Cardiac muscle cell (in vitro differentiated cells and primary cell): ENCODE measurements around the gene PFKFB2. TPM values are rescaled to one million over a fixed set of nuclear protein-coding genes. Genes with fewer than 3 reads are reported as not detected.

Experiments
- DNase-seq, 2 donors: peaks; one replicate each; pipeline versions ENCODE4 v3.0.0 to v3.0.0-alpha.2; 2010 to 2017; ENCODE audit warnings: low read depth in 1 of 2, low spot score in 1 of 2
- H3K27ac ChIP-seq: fragments of 200-600 bp; sonication (generic); 2 replicates; pipeline ENCODE4 v1.5.1; 2016
- H3K27me3 ChIP-seq: fragments of 200-600 bp; sonication (generic); 2 replicates; pipeline ENCODE4 v1.6.0; 2016; ENCODE audit warnings: control low read depth
- H3K36me3 ChIP-seq: fragments of 200-600 bp; sonication (generic); 2 replicates; pipeline ENCODE4 v1.5.1; 2016; ENCODE audit warnings: control low read depth
- H3K4me1 ChIP-seq: fragments of 200-600 bp; sonication (generic); 2 replicates; pipeline ENCODE4 v1.8.1; 2017; ENCODE audit warnings: low read depth, mild to moderate bottlenecking, mixed run types
- H3K4me3 ChIP-seq: fragments of 200-600 bp; sonication (generic); 2 replicates; pipeline ENCODE4 v1.5.1; 2016; ENCODE audit warnings: mild to moderate bottlenecking
- H3K9me3 ChIP-seq: fragments of 200-600 bp; sonication (generic); 2 replicates; pipeline ENCODE4 v1.5.1; 2017; ENCODE audit warnings: low read depth, mild to moderate bottlenecking, control low read depth
- polyA plus RNA-seq: library from polyadenylated mRNA; unstranded; fragments of >200 nt; fragmentation: Nextera tagmentation; extraction: Ambion mirVana; gene quantifications from 2 replicates; pipeline ENCODE4 v1.2.1, GENCODE V29; 2016
- total RNA-seq: library from RNA; depleted of rRNA; stranded (reverse); fragments of >200 nt; gene quantifications from 2 replicates; pipeline ENCODE4 v1.2.3, GENCODE V29; 2016
- TF ChIP-seq, protein P1 (sequence below): IDR thresholded peaks from 2 replicates; pipeline ENCODE4 v1.5.1; 2012; ENCODE audit warnings: low read depth, mild to moderate bottlenecking, low read length

Gene PFKFB2
- total and polyA plus RNA-seq, 2 experiments from 2014 or later: 3.6 to 6.0 TPM

DNA sequence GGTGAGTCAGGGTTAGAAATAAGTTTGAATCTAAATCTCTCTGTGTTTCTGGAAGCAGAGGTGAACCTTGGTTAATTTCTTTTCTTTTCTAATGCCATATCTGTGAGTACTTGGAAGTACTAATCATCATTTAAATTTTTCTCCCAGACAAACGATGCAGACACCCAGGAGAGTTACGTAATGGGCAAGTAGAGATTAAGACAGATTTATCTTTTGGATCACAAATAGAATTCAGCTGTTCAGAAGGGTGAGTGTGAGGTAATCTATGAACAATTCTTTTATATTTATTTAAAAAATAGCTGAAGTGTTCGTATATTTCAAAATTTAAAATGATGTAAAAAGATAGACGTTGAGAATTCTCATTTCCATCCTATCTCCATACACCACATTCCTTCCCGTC lies 62.2 kb downstream of the PFKFB2 start:
- DNase-seq: peak in 1 of 2 donors; percentile 30
- TF ChIP-seq, protein P1, sequence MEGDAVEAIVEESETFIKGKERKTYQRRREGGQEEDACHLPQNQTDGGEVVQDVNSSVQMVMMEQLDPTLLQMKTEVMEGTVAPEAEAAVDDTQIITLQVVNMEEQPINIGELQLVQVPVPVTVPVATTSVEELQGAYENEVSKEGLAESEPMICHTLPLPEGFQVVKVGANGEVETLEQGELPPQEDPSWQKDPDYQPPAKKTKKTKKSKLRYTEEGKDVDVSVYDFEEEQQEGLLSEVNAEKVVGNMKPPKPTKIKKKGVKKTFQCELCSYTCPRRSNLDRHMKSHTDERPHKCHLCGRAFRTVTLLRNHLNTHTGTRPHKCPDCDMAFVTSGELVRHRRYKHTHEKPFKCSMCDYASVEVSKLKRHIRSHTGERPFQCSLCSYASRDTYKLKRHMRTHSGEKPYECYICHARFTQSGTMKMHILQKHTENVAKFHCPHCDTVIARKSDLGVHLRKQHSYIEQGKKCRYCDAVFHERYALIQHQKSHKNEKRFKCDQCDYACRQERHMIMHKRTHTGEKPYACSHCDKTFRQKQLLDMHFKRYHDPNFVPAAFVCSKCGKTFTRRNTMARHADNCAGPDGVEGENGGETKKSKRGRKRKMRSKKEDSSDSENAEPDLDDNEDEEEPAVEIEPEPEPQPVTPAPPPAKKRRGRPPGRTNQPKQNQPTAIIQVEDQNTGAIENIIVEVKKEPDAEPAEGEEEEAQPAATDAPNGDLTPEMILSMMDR: no peak
- Histone ChIP-seq H3K4me3 (no peak overlapping the region), H3K27me3 (no peaks in the 10 kb centered on the region), H3K36me3 (no peaks in the 10 kb centered on the region), H3K4me1 (no peaks in the 10 kb centered on the region), H3K9me3 (no peaks in the 10 kb centered on the region), H3K27ac (no peak overlapping the region)

DNA sequence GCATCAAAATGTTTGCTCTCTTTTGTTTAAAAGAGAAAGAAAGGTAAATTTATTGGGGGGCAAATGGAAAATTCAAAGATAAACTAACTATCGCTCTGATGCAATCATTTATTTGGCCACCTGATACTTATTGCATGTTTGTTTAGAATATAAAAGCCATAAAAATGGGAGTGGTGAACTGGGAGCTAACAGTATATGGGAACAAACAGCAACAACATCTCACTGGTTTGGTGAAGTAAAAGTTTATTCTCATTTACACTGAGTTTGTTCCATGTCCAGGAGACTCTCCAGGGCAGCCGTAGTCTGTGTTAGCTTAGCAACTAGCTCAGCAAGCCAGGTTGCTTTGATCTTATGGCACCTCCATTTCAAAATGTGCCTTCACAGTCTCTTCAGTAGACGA lies 71.3 kb downstream of the PFKFB2 start:
- Histone ChIP-seq H3K9me3 (no peaks in the 10 kb centered on the region), H3K27me3 (no peaks in the 10 kb centered on the region), H3K27ac (no peak overlapping the region), H3K4me3 (no peak overlapping the region), H3K4me1 (no peaks in the 10 kb centered on the region), H3K36me3 (no peaks in the 10 kb centered on the region)
- TF ChIP-seq, protein P1: no peak
- no peak for DNase-seq

DNA sequence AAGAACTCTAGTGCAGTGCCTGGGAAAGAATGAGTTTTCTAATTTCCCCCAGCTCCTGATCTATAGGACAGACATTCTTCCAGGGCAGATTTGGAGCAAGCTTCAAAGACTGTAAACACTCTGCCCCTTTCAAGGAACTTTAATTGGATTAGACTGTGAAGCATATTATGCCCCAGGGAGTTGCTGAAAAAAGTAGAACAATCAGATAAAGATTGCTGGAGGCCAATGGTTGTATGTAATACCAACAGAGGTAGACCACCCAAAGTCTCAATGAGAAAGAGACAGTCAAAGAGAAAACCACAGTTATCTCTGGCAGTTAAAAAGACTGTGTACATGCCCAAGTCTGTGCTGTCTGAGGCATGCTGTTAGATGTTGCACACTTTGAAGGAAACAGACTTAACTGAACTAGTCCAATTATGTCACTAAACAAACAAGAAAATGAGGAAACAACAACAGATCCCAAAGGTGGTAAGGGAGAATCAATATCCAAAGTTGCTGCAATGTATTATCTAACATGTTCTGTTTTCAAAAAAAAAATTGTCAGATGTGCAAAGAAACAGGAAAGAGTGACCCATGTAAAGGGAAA lies 75.4 kb downstream of the PFKFB2 start:
- H3K27ac ChIP-seq: no peak overlapping the region
- no peaks in the 10 kb centered on the region for H3K4me1 ChIP-seq
- no peaks in the 10 kb centered on the region for H3K27me3 ChIP-seq
- no peak overlapping the region for H3K4me3 ChIP-seq
- TF ChIP-seq, protein P1: no peak
- no peak for DNase-seq
- H3K36me3 ChIP-seq: no peaks in the 10 kb centered on the region
- H3K9me3 ChIP-seq: no peaks in the 10 kb centered on the region

DNA sequence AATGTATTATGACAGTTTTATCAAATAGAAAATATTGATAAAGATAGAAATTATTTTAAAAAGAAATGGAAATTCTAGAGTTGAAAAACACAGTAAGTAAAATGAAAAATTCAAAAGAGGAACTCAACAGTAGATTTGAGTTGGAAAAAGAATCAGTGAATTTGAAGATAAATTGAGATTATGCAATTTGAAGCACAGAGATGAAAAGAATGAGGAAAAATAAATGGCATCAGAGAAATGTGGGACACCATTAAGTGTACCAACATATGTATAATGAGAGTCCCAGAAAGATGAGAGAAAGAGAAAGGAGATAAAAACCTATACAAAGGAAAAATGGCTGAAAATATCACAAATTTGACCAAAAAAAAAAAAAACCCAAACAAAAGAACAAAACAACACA lies 76.0 kb downstream of the PFKFB2 start:
- Histone ChIP-seq H3K27me3 (no peaks in the 10 kb centered on the region), H3K9me3 (no peaks in the 10 kb centered on the region), H3K4me1 (no peaks in the 10 kb centered on the region), H3K36me3 (no peaks in the 10 kb centered on the region), H3K4me3 (no peak overlapping the region), H3K27ac (no peak overlapping the region)
- DNase-seq: no peak
- TF ChIP-seq, protein P1: no peak

Other genes with a start within 250 kb of the PFKFB2 start
- gene IL20, start 187.7 kb upstream of the PFKFB2 start, total RNA-seq: not detected in 2 replicates
- not detected in 2 replicates for gene IL20, start 187.7 kb upstream of the PFKFB2 start, polyA plus RNA-seq
- gene IL24, start 155.8 kb upstream of the PFKFB2 start, total RNA-seq: not detected in 2 replicates
- gene IL24, start 155.8 kb upstream of the PFKFB2 start, polyA plus RNA-seq: not detected in 2 replicates
- not detected in 2 replicates for gene FCMR, start 131.3 kb upstream of the PFKFB2 start, total RNA-seq
- not detected in 2 replicates for gene FCMR, start 131.3 kb upstream of the PFKFB2 start, polyA plus RNA-seq
- gene PIGR, start 106.8 kb upstream of the PFKFB2 start, total RNA-seq: not detected in 2 replicates
- not detected in 2 replicates for gene PIGR, start 106.8 kb upstream of the PFKFB2 start, polyA plus RNA-seq
- not detected in 2 replicates for gene FCAMR, start 82.8 kb upstream of the PFKFB2 start, total RNA-seq
- not detected in 2 replicates for gene FCAMR, start 82.8 kb upstream of the PFKFB2 start, polyA plus RNA-seq
- gene C1orf116, start 20.5 kb upstream of the PFKFB2 start, total RNA-seq: 0.21 TPM in 2 replicates
- gene C1orf116, start 20.5 kb upstream of the PFKFB2 start, polyA plus RNA-seq: 0.29 TPM in 1 of 2 replicates, not detected in the other
- 6.8 and 8.8 TPM in 2 replicates for gene YOD1, start 2.1 kb upstream of the PFKFB2 start, total RNA-seq
- 3.8 and 4.3 TPM in 2 replicates for gene YOD1, start 2.1 kb upstream of the PFKFB2 start, polyA plus RNA-seq
- gene C4BPB, start 35.6 kb downstream of the PFKFB2 start, total RNA-seq: not detected in 2 replicates
- gene C4BPB, start 35.6 kb downstream of the PFKFB2 start, polyA plus RNA-seq: not detected in 2 replicates
- not detected in 2 replicates for gene C4BPA, start 51.0 kb downstream of the PFKFB2 start, total RNA-seq
- gene C4BPA, start 51.0 kb downstream of the PFKFB2 start, polyA plus RNA-seq: not detected in 2 replicates